ENCODE results near the gene XAF1.
"Not testable (repeated sequence)": the region's sequence is repeated elsewhere in the genome, so short reads cannot be mapped to it uniquely, and the experiment has no call there.

XAF1 gene

DNA sequence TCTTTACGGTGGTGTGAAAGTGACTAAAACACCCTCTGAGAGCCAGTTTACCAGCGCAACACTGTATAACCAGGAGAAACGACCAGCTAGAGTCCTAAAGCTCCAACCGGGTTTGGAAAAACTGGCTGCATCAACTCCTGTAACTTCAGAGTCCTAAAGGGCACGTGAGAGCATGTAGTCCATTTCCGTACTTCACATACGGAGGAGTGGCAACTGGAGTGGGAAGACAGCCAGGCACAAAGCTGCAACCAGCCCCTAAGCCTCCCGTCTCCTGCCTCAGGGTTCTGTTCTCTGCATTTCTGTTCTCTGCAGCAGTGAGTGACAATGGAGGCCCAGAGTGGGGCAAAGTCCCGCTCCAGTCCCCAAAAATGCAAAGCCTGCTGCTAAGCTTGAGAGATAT, 56.4 kb downstream of the XAF1 start:
- DNase-seq, result no peak

DNA sequence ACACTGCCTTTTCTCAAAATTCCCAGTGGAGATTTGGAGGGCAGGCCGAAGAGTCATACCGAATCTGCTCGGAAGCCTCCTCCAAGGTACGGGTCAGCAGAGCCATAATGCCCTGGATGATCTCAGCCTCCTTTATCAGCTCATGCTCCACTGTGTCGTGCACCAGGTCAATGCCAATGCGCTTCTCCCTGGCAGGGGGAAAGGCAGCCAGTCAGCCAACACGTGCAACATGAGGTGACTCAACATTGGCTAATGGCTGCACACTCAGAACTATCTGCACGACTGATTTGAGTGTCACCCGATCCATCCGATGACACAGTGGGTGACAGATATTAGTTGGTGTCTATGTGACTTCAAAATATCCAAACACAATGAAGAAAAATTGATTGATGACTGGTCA, 59.9 kb downstream of the XAF1 start:
- DNase-seq, result no peak

DNA sequence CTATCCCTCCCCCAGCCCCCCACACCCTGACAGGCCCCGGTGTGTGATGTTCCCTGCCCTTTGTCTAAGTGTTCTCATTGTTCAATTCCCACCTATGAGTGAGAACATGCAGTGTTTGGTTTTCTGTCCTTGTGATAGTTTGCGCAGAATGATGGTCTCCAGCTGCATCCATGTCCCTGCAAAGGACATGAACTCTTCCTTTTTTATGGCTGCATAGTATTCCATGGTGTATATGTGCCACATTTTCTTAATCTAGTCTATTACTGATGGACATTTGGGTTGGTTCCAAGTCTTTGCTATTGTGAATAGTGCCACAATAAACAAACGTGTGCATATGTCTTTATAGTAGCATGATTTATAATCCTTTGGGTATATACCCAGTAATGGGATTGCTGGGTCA, 60.5 kb downstream of the XAF1 start:
- DNase-seq, result not testable (repeated sequence)

DNA sequence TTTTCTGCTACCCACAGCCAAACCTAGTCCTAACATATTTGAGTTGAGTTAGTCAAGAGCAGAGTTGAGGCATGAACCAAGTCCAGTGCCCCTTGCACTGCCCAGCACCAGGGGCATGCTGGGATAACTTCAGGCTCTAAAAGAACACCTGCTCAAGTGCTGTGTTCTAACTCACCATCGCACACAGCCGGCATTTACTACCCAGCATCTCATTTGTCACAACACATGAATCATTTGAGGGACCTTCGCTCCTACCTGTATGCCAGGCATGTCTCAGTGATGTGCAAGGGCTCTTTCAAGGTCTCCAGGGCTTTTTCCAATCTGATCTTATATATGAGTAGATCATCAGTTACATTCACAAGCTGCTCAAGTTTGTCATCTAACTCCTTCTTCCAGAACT, 63.1 kb downstream of the XAF1 start:
- no peak for DNase-seq

DNA sequence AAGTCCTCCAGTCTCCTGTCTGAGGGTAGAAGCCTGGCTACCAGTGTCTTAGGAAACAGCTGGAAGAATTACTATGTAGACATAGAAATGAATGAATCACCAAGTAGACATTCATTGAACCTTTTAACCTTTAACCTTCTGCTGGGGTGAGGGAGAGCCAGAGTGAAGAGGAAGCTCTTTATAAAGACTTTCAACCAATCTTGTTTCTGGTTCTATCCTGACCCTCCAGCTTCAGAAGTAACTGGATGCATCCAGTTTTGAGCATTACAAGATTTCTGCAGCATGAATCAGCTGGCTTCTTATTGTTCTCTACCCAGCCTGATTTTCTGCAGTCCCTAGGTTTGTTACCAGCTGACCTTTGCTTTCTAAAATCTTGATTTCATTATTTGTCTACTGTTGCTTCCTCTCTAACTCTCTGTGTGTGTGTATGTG, 67.2 kb downstream of the XAF1 start:
- no peak for DNase-seq

All from activated naive CD4-positive, alpha-beta T cell treated with anti-CD3 and anti-CD28 coated beads, Interleukin-2, amount 50 U/mL, for 16 hours (primary cell).